Measurements from ENCODE around the gene OPRM1. TPM values are rescaled to one million over a fixed set of nuclear protein-coding genes. Genes with fewer than 3 reads are reported as not detected.

The OPRM1 gene
- total RNA-seq, 1 experiment from 2014 or later, result not detected

DNA sequence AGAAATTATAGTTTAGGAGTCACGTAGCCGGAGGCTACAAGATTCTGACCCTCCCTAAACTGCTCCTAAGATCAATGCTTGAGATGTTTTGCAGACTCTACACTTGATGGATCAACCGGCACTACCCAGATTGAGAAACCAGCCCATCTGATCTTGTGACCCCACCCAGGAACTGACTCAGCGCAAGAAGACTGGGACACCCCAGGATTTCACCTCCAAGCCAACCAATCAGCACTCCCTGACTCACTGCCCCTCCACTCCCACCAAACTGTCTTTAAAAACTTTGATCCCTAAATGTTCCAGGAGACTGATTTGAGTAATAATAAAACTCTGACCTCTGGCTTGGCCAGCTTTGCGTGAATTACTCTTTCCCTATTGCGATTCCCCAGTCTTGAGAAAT, 99.8 kb downstream of the OPRM1 start:
- H3K27ac Mint-ChIP-seq (ENCODE audit: unreplicated experiment), result no peak overlapping the region
- H3K4me3 ChIP-seq (ENCODE audit: low read depth, low read length), result no peak overlapping the region
- TF ChIP-seq, protein P1, sequence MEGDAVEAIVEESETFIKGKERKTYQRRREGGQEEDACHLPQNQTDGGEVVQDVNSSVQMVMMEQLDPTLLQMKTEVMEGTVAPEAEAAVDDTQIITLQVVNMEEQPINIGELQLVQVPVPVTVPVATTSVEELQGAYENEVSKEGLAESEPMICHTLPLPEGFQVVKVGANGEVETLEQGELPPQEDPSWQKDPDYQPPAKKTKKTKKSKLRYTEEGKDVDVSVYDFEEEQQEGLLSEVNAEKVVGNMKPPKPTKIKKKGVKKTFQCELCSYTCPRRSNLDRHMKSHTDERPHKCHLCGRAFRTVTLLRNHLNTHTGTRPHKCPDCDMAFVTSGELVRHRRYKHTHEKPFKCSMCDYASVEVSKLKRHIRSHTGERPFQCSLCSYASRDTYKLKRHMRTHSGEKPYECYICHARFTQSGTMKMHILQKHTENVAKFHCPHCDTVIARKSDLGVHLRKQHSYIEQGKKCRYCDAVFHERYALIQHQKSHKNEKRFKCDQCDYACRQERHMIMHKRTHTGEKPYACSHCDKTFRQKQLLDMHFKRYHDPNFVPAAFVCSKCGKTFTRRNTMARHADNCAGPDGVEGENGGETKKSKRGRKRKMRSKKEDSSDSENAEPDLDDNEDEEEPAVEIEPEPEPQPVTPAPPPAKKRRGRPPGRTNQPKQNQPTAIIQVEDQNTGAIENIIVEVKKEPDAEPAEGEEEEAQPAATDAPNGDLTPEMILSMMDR (IDR thresholded peaks at IDR 0.05; ENCODE audit: insufficient read depth in 1 of 2, low read depth in 1 of 2, low read length in 1 of 2, severe bottlenecking in 1 of 2, unreplicated experiment in 1 of 2), result no peak
- ChIA-PET POLR2A (no interaction called here), CTCF (no interaction called here)
- no peaks in the 10 kb centered on the region for H3K4me1 Mint-ChIP-seq (ENCODE audit: low read depth, unreplicated experiment)
- no peaks in the 10 kb centered on the region for H3K4me1 ChIP-seq
- H3K27me3 ChIP-seq (replicated peaks; ENCODE audit: control insufficient read depth, insufficient read depth, low read length), result no peaks in the 10 kb centered on the region
- H3K36me3 Mint-ChIP-seq (ENCODE audit: insufficient read depth, unreplicated experiment), result no peaks in the 10 kb centered on the region
- no peaks in the 10 kb centered on the region for H3K9me3 ChIP-seq
- no peaks in the 10 kb centered on the region for H3K36me3 ChIP-seq (ENCODE audit: control insufficient read depth, insufficient read depth, low read length)
- H3K4me3 Mint-ChIP-seq (ENCODE audit: unreplicated experiment), result no peak overlapping the region
- H3K27me3 Mint-ChIP-seq (ENCODE audit: insufficient read depth, unreplicated experiment), result peaks cover 8% of the 10 kb centered on the region
- no TSS peak for BruUV-seq (replicated peaks)
- no peaks in the 10 kb centered on the region for H3K9me3 Mint-ChIP-seq (ENCODE audit: unreplicated experiment)
- intact Hi-C loops (cut with micrococcal nuclease; ENCODE audit: unreplicated experiment), result no loop called here
- DNase-seq, result no peak

DNA sequence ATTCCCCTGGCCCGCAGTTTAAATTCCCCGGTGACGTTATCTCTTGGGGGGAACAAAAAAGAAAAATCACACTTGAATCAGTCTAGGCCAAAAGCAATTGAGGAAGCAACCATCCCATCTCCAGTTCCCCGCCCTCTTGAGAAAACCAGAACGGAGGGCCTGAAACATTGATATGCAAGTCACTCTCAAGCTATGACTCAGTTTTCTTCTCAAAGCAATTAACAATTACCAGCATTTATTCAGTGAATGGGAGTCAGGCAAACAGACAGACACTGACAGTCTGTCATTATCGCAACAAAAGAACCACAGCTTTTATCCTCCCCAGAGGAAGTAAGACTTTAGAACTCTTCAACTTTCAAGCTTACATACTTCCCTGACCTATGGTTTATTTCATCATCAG, 100.9 kb downstream of the OPRM1 start:
- H3K4me3 Mint-ChIP-seq (ENCODE audit: unreplicated experiment), result no peak overlapping the region
- H3K4me1 Mint-ChIP-seq (ENCODE audit: low read depth, unreplicated experiment), result no peaks in the 10 kb centered on the region
- ChIA-PET CTCF (no interaction called here), POLR2A (no interaction called here)
- intact Hi-C loops (cut with micrococcal nuclease; ENCODE audit: unreplicated experiment), result no loop called here
- no peaks in the 10 kb centered on the region for H3K36me3 ChIP-seq (ENCODE audit: control insufficient read depth, insufficient read depth, low read length)
- H3K4me1 ChIP-seq, result no peaks in the 10 kb centered on the region
- no peak overlapping the region for H3K27ac Mint-ChIP-seq (ENCODE audit: unreplicated experiment)
- BruUV-seq (replicated peaks), result no TSS peak
- no peaks in the 10 kb centered on the region for H3K27me3 ChIP-seq (replicated peaks; ENCODE audit: control insufficient read depth, insufficient read depth, low read length)
- H3K36me3 Mint-ChIP-seq (ENCODE audit: insufficient read depth, unreplicated experiment), result no peaks in the 10 kb centered on the region
- no peaks in the 10 kb centered on the region for H3K9me3 Mint-ChIP-seq (ENCODE audit: unreplicated experiment)
- no peak overlapping the region for H3K4me3 ChIP-seq (ENCODE audit: low read depth, low read length)
- TF ChIP-seq, protein P1 (IDR thresholded peaks at IDR 0.05; ENCODE audit: insufficient read depth in 1 of 2, low read depth in 1 of 2, low read length in 1 of 2, severe bottlenecking in 1 of 2, unreplicated experiment in 1 of 2), result no peak
- no peak for DNase-seq
- no peaks in the 10 kb centered on the region for H3K9me3 ChIP-seq
- peaks cover 9% of the 10 kb centered on the region for H3K27me3 Mint-ChIP-seq (ENCODE audit: insufficient read depth, unreplicated experiment)

DNA sequence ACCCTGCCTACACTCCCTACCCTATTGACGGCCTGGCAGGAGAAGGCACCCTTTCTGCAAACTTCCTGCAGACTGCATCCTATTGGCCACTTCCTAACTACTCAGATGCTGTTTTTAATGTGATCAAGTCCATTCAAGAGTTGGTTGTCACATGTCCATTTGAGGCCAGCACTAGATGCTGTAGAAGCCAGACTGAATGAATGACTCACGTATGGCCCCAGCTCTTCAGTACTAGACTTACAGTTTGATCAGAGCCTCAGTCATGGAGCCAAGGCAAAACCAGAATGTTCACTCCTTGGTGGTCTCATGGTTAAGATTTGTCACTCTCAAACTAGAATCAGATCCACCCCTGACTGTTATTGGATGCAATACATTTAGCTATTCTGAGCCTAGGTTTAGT, 101.7 kb downstream of the OPRM1 start:
- Mint-ChIP-seq H3K9me3 (ENCODE audit: unreplicated experiment) (no peaks in the 10 kb centered on the region), H3K4me3 (ENCODE audit: unreplicated experiment) (no peak overlapping the region), H3K36me3 (ENCODE audit: insufficient read depth, unreplicated experiment) (no peaks in the 10 kb centered on the region), H3K27ac (ENCODE audit: unreplicated experiment) (no peak overlapping the region), H3K4me1 (ENCODE audit: low read depth, unreplicated experiment) (no peaks in the 10 kb centered on the region), H3K27me3 (ENCODE audit: insufficient read depth, unreplicated experiment) (peaks cover 14% of the 10 kb centered on the region)
- TF ChIP-seq, protein P1 (IDR thresholded peaks at IDR 0.05; ENCODE audit: insufficient read depth in 1 of 2, low read depth in 1 of 2, low read length in 1 of 2, severe bottlenecking in 1 of 2, unreplicated experiment in 1 of 2), result no peak
- ChIA-PET POLR2A (no interaction called here), CTCF (no interaction called here)
- Histone ChIP-seq H3K9me3 (no peaks in the 10 kb centered on the region), H3K27me3 (replicated peaks; ENCODE audit: control insufficient read depth, insufficient read depth, low read length) (no peaks in the 10 kb centered on the region), H3K4me1 (no peaks in the 10 kb centered on the region), H3K4me3 (ENCODE audit: low read depth, low read length) (no peak overlapping the region), H3K36me3 (ENCODE audit: control insufficient read depth, insufficient read depth, low read length) (no peaks in the 10 kb centered on the region)
- DNase-seq, result no peak
- intact Hi-C loops (cut with micrococcal nuclease; ENCODE audit: unreplicated experiment), result no loop called here
- BruUV-seq (replicated peaks), result no TSS peak

Data from Caco-2 (cell line).